ENCODE results near the gene SLC12A5.
A peak's percentile ranks its signal among the peaks of the same experiment; 100 is the strongest.

SLC12A5 gene

GRCh38 chr20:46030284-46031013 lies 1.4 kb downstream of the SLC12A5 start:
- no peak for TF ChIP-seq CTCF (conservative IDR thresholded peaks at IDR 0.05)
- no peak overlapping the region for H3K27ac ChIP-seq

- no peak for TF ChIP-seq CTCF (conservative IDR thresholded peaks at IDR 0.05)
- H3K27ac ChIP-seq, result peak overlapping the region; percentile 77
Measured at GRCh38 chr20:46031014-46031569, 2.1 kb downstream of the SLC12A5 start.

GRCh38 chr20:46031701-46032254 lies 2.8 kb downstream of the SLC12A5 start:
- TF ChIP-seq CTCF (conservative IDR thresholded peaks at IDR 0.05), result no peak
- H3K27ac ChIP-seq, result peak overlapping the region; percentile 77

GRCh38 chr20:46034039-46034438 lies 5.0 kb downstream of the SLC12A5 start:
- no peak overlapping the region for H3K27ac ChIP-seq
- TF ChIP-seq CTCF (conservative IDR thresholded peaks at IDR 0.05), result no peak

GRCh38 chr20:46035253-46035652 lies 6.2 kb downstream of the SLC12A5 start:
- no peak overlapping the region for H3K27ac ChIP-seq
- no peak for TF ChIP-seq CTCF (conservative IDR thresholded peaks at IDR 0.05)

- no peak overlapping the region for H3K27ac ChIP-seq
- TF ChIP-seq CTCF (conservative IDR thresholded peaks at IDR 0.05), result no peak
Measured at GRCh38 chr20:46035713-46036112, 6.7 kb downstream of the SLC12A5 start.

- TF ChIP-seq CTCF (conservative IDR thresholded peaks at IDR 0.05), result no peak
- no peak overlapping the region for H3K27ac ChIP-seq
Measured at GRCh38 chr20:46036370-46036769, 7.4 kb downstream of the SLC12A5 start.
